Measurements from ENCODE around the gene FMNL3. TPM values are rescaled to one million over a fixed set of nuclear protein-coding genes. Genes with fewer than 3 reads are reported as not detected.

The FMNL3 gene
- total and polyA plus RNA-seq, 9 donors = 19.9 to 39.3 (median 26.3) TPM

Other genes starting within 250 kb of the FMNL3 start
- 1.1 TPM for gene KCNH3, start 168.4 kb downstream of the FMNL3 start, total RNA-seq
- 1 to 10 TPM in 7 of 8 donors, under 1 TPM in 1; 0.96 to 2.0 (median 1.6) TPM for gene KCNH3, start 168.4 kb downstream of the FMNL3 start, polyA plus RNA-seq (ENCODE audit: insufficient read depth in 1 of 8, insufficient read length in 8 of 8, low replicate concordance in 1 of 8)
- 52.5 TPM for gene MCRS1, start 139.3 kb downstream of the FMNL3 start, total RNA-seq
- gene MCRS1, start 139.3 kb downstream of the FMNL3 start, polyA plus RNA-seq (ENCODE audit: insufficient read depth in 1 of 8, insufficient read length in 8 of 8, low replicate concordance in 1 of 8) = 10 to 100 TPM; 56.0 to 77.2 (median 60.1) TPM
- 0.18 TPM for gene FAM186B, start 101.8 kb downstream of the FMNL3 start, total RNA-seq
- gene FAM186B, start 101.8 kb downstream of the FMNL3 start, polyA plus RNA-seq (ENCODE audit: insufficient read depth in 1 of 8, insufficient read length in 8 of 8, low replicate concordance in 1 of 8) = 1 to 10 TPM in 4 of 8 donors, under 1 TPM in 4; 0.37 to 3.3 (median 1.1) TPM
- gene PRPF40B, start 83.8 kb downstream of the FMNL3 start, total RNA-seq = 15.1 TPM
- gene PRPF40B, start 83.8 kb downstream of the FMNL3 start, polyA plus RNA-seq (ENCODE audit: insufficient read depth in 1 of 8, insufficient read length in 8 of 8, low replicate concordance in 1 of 8) = 10 to 100 TPM; 10.8 to 15.7 (median 13.5) TPM
- gene TMBIM6, start 34.2 kb upstream of the FMNL3 start, total RNA-seq = 211 TPM
- 100 to 1,000 TPM; 238 to 272 (median 246) TPM for gene TMBIM6, start 34.2 kb upstream of the FMNL3 start, polyA plus RNA-seq (ENCODE audit: insufficient read depth in 1 of 8, insufficient read length in 8 of 8, low replicate concordance in 1 of 8)
- 22.7 TPM for gene NCKAP5L, start 121.0 kb upstream of the FMNL3 start, total RNA-seq
- 10 to 100 TPM; 27.8 to 50.7 (median 42.0) TPM for gene NCKAP5L, start 121.0 kb upstream of the FMNL3 start, polyA plus RNA-seq (ENCODE audit: insufficient read depth in 1 of 8, insufficient read length in 8 of 8, low replicate concordance in 1 of 8)
- 4.0 TPM for gene BCDIN3D, start 135.7 kb upstream of the FMNL3 start, total RNA-seq
- gene BCDIN3D, start 135.7 kb upstream of the FMNL3 start, polyA plus RNA-seq (ENCODE audit: insufficient read depth in 1 of 8, insufficient read length in 8 of 8, low replicate concordance in 1 of 8) = 1 to 10 TPM; 4.4 to 6.4 (median 5.5) TPM
- gene FAIM2, start 196.5 kb upstream of the FMNL3 start, total RNA-seq = 3.6 TPM
- 10 to 100 TPM in 3 of 8 donors, 1 to 10 TPM in 5; 6.5 to 16.1 (median 8.4) TPM for gene FAIM2, start 196.5 kb upstream of the FMNL3 start, polyA plus RNA-seq (ENCODE audit: insufficient read depth in 1 of 8, insufficient read length in 8 of 8, low replicate concordance in 1 of 8)
- not detected for gene AQP2, start 243.3 kb upstream of the FMNL3 start, total RNA-seq
- under 1 TPM in 2 of 8 donors, not detected in 6; 0.05 to 0.09 TPM for gene AQP2, start 243.3 kb upstream of the FMNL3 start, polyA plus RNA-seq (ENCODE audit: insufficient read depth in 1 of 8, insufficient read length in 8 of 8, low replicate concordance in 1 of 8)